Hepatocyte (in vitro differentiated cells): Measurements from ENCODE around the gene ZNF536. TPM values are rescaled to one million over a fixed set of nuclear protein-coding genes. Genes with fewer than 3 reads are reported as not detected.

Experiments
- DNase-seq: peaks from one replicate; pipeline ENCODE4 v3.0.0-alpha.2; 2016; ENCODE audit warnings: low spot score
- H2AFZ ChIP-seq: fragments of 200-600 bp; sonication (generic); 2 replicates; pipeline ENCODE4 v1.6.0; 2016; ENCODE audit warnings: antibody characterized with exemption, mild to moderate bottlenecking
- H3K27ac ChIP-seq: fragments of 200-600 bp; sonication (generic); 2 replicates; pipeline ENCODE4 v1.5.1; 2016; ENCODE audit warnings: mild to moderate bottlenecking
- H3K27me3 ChIP-seq: fragments of 200-600 bp; sonication (generic); 2 replicates; pipeline ENCODE4 v1.6.1; 2016
- H3K36me3 ChIP-seq: fragments of 200-600 bp; sonication (generic); replicated peaks from 2 replicates; pipeline ENCODE4 v1.5.1; 2016; ENCODE audit warnings: low read depth; ENCODE audit not compliant: insufficient read depth
- H3K4me1 ChIP-seq: fragments of 200-600 bp; sonication (generic); 2 replicates; pipeline ENCODE4 v1.5.1; 2016; ENCODE audit warnings: mild to moderate bottlenecking, moderate library complexity; ENCODE audit not compliant: insufficient read depth
- H3K4me2 ChIP-seq: fragments of 200-600 bp; sonication (generic); 2 replicates; pipeline ENCODE4 v1.6.0; 2016
- H3K4me3 ChIP-seq: fragments of 200-600 bp; sonication (generic); 2 replicates; pipeline ENCODE4 v1.5.1; 2016; ENCODE audit warnings: mild to moderate bottlenecking
- H3K79me2 ChIP-seq: fragments of 200-600 bp; sonication (generic); 2 replicates; pipeline ENCODE4 v1.6.0; 2017; ENCODE audit warnings: mild to moderate bottlenecking
- H3K9me2 ChIP-seq: fragments of 200-600 bp; sonication (generic); replicated peaks from 2 replicates; pipeline ENCODE4 v1.6.0; 2017; ENCODE audit warnings: mild to moderate bottlenecking; ENCODE audit not compliant: insufficient read depth
- H3K9me3 ChIP-seq: fragments of 200-600 bp; sonication (generic); 2 replicates; pipeline ENCODE4 v1.5.1; 2016; ENCODE audit warnings: low read depth, mild to moderate bottlenecking
- H4K20me1 ChIP-seq: fragments of 200-600 bp; sonication (generic); 2 replicates; pipeline ENCODE4 v1.6.0; 2016; ENCODE audit warnings: mild to moderate bottlenecking; ENCODE audit not compliant: insufficient read depth, poor library complexity, severe bottlenecking
- CTCF ChIP-seq: fragments of 200-600 bp; sonication (generic); IDR thresholded peaks from 2 replicates; pipeline ENCODE4 v1.5.1; 2016; ENCODE audit warnings: antibody characterized with exemption, mild to moderate bottlenecking; ENCODE audit not compliant: poor library complexity
- EZH2 ChIP-seq: fragments of 200-600 bp; sonication (generic); IDR thresholded peaks from 2 replicates; pipeline ENCODE4 v1.6.1; 2016; ENCODE audit warnings: antibody characterized with exemption, mild to moderate bottlenecking, borderline replicate concordance
- EZH2phosphoT487 ChIP-seq: fragments of 200-600 bp; sonication (generic); IDR thresholded peaks from one replicate; pipeline ENCODE4 v1.6.1; 2018; ENCODE audit warnings: antibody characterized with exemption, mild to moderate bottlenecking, low read depth, moderate library complexity; ENCODE audit not compliant: unreplicated experiment, severe bottlenecking
- WGBS: methylation state at CpG from one replicate; pipeline ENCODE4 v1.1.6; 2016; ENCODE audit warnings: low lambda C conversion rate; ENCODE audit errors: missing lambda C conversion rate; 5-methylcytosine and 5-hydroxymethylcytosine counted together
- polyA plus RNA-seq: library from polyadenylated mRNA; unstranded; fragments of >200 nt; fragmentation: Nextera tagmentation; extraction: Ambion mirVana; gene quantifications from 2 replicates; pipeline ENCODE4 v1.2.1, GENCODE V29; 2016
- total RNA-seq: library from RNA; depleted of rRNA; stranded (reverse); fragments of >200 nt; gene quantifications from 2 replicates; pipeline ENCODE4 v1.2.3, GENCODE V29; 2014

The ZNF536 gene
- total and polyA plus RNA-seq, 2 experiments from 2014 or later: 4.1 to 7.5 TPM

- no peaks in the 10 kb centered on the region for H4K20me1 ChIP-seq
- no peak overlapping the region for H3K4me3 ChIP-seq
- TF ChIP-seq EZH2 (no peak), CTCF (no peak), EZH2phosphoT487 (no peak)
- DNase-seq: no peak
- H3K79me2 ChIP-seq: no peaks in the 10 kb centered on the region
- H3K9me3 ChIP-seq: no peaks in the 10 kb centered on the region
- H2AFZ ChIP-seq: no peak overlapping the region
- 61% methylated on average over 4 of the region's 4 CpGs for WGBS
- no peaks in the 10 kb centered on the region for H3K36me3 ChIP-seq
- no peak overlapping the region for H3K4me2 ChIP-seq
- H3K9me2 ChIP-seq: no peaks in the 10 kb centered on the region
- H3K27me3 ChIP-seq: peaks cover 3% of the 10 kb centered on the region
- H3K27ac ChIP-seq: no peak overlapping the region
- peaks cover 12% of the 10 kb centered on the region for H3K4me1 ChIP-seq
These were observed 185.0 kb downstream of the ZNF536 start for GRCh38 chr19:30557212-30557611.

- WGBS: 85% methylated on average over 13 of the region's 13 CpGs
- peaks cover 3% of the 10 kb centered on the region for H3K27me3 ChIP-seq
- no peak overlapping the region for H3K4me2 ChIP-seq
- no peak overlapping the region for H3K4me3 ChIP-seq
- no peak for DNase-seq
- no peaks in the 10 kb centered on the region for H3K79me2 ChIP-seq
- no peaks in the 10 kb centered on the region for H3K9me3 ChIP-seq
- H4K20me1 ChIP-seq: no peaks in the 10 kb centered on the region
- TF ChIP-seq EZH2 (no peak), CTCF (no peak), EZH2phosphoT487 (no peak)
- H3K9me2 ChIP-seq: no peaks in the 10 kb centered on the region
- H3K36me3 ChIP-seq: no peaks in the 10 kb centered on the region
- H3K4me1 ChIP-seq: peaks cover 12% of the 10 kb centered on the region
- H2AFZ ChIP-seq: no peak overlapping the region
- H3K27ac ChIP-seq: no peak overlapping the region
These were observed 185.9 kb downstream of the ZNF536 start for GRCh38 chr19:30557927-30558557.

GRCh38 chr19:30558793-30559192 lies 186.6 kb downstream of the ZNF536 start:
- no peaks in the 10 kb centered on the region for H3K79me2 ChIP-seq
- no peaks in the 10 kb centered on the region for H4K20me1 ChIP-seq
- no peaks in the 10 kb centered on the region for H3K36me3 ChIP-seq
- no peak overlapping the region for H3K27ac ChIP-seq
- TF ChIP-seq EZH2 (no peak), CTCF (no peak), EZH2phosphoT487 (no peak)
- no peaks in the 10 kb centered on the region for H3K9me2 ChIP-seq
- H3K4me3 ChIP-seq: no peak overlapping the region
- H2AFZ ChIP-seq: no peak overlapping the region
- no peaks in the 10 kb centered on the region for H3K9me3 ChIP-seq
- no peak overlapping the region for H3K4me2 ChIP-seq
- H3K27me3 ChIP-seq: peaks cover 3% of the 10 kb centered on the region
- no peak for DNase-seq
- WGBS: 90% methylated on average over 6 of the region's 6 CpGs
- H3K4me1 ChIP-seq: peaks cover 12% of the 10 kb centered on the region
